ENCODE data around the gene RPGRIP1L.

The RPGRIP1L gene

GRCh38 chr16:53743149-53743566 lies 39.5 kb upstream of the RPGRIP1L start:
- in situ Hi-C loops (cut with MboI; ENCODE audit: low sequenced_read_pairs, unreplicated experiment), result no loop called here
- peak; percentile 66 for TF ChIP-seq CTCF (IDR thresholded peaks at IDR 0.05; ENCODE audit: borderline replicate concordance, control extremely low read depth, extremely low read depth, insufficient read depth, missing control alignments)
- DNase-seq (ENCODE audit: low spot score), result no peak

- TF ChIP-seq CTCF (IDR thresholded peaks at IDR 0.05; ENCODE audit: borderline replicate concordance, control extremely low read depth, extremely low read depth, insufficient read depth, missing control alignments), result no peak
- in situ Hi-C loops (cut with MboI; ENCODE audit: low sequenced_read_pairs, unreplicated experiment), result no loop called here
- no peak for DNase-seq (ENCODE audit: low spot score)
Observed at GRCh38 chr16:53741546-53741945, 37.9 kb upstream of the RPGRIP1L start.

DNA sequence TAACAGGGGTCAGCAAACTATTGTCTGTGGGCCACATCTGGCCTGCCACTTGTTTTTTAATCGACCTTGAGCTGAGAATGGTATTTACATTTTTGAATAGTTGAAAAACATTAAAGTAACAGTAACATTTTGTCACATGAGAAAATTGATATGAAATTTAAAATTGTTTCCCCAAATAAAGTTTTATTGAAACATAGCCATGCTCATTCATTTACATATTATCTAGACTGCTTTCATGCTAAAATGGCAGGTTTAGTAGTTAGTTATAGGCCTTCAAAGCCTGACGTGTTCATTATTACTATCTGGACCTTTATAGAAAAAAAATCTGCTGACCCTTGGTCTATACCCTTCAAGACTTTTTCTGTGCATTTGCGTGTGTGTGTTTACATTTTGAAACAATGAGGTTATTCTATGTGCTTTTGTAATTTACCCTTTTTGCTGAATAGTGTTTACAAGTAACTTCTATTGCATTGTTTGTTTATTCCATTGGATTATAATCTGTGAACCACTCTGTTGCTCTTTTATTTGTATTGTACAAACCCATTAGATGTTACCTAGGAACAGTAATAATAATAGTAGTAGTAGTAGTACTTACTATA lies 37.4 kb upstream of the RPGRIP1L start:
- in situ Hi-C loops (cut with MboI; ENCODE audit: low sequenced_read_pairs, unreplicated experiment), result no loop called here
- TF ChIP-seq CTCF (IDR thresholded peaks at IDR 0.05; ENCODE audit: borderline replicate concordance, control extremely low read depth, extremely low read depth, insufficient read depth, missing control alignments), result no peak
- no peak for DNase-seq (ENCODE audit: low spot score)

GRCh38 chr16:53740476-53740875 lies 36.8 kb upstream of the RPGRIP1L start:
- TF ChIP-seq CTCF (IDR thresholded peaks at IDR 0.05; ENCODE audit: borderline replicate concordance, control extremely low read depth, extremely low read depth, insufficient read depth, missing control alignments), result no peak
- DNase-seq (ENCODE audit: low spot score), result no peak
- in situ Hi-C loops (cut with MboI; ENCODE audit: low sequenced_read_pairs, unreplicated experiment), result no loop called here

DNA sequence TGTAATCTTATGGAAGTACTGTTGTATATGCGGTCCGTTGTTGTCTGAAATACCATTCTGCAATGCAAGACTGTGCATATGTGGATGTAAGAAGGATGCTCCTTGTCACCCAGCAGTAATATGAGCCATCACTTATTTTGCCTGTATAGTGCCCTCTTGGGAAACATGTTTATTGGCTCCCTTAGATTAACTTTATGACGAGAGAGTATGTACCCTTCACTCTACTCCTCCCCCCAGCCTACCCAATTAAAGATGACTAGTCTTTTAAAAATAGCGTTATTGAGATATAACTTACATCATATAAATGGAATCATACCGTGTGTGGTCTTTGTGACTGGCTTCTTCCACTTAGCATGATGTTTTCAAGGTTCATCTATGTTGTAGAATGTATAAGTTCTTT lies 33.9 kb upstream of the RPGRIP1L start:
- no peak for DNase-seq (ENCODE audit: low spot score)
- TF ChIP-seq CTCF (IDR thresholded peaks at IDR 0.05; ENCODE audit: borderline replicate concordance, control extremely low read depth, extremely low read depth, insufficient read depth, missing control alignments), result no peak
- in situ Hi-C loops (cut with MboI; ENCODE audit: low sequenced_read_pairs, unreplicated experiment), result no loop called here

- DNase-seq (ENCODE audit: low spot score), result no peak
- no peak for TF ChIP-seq CTCF (IDR thresholded peaks at IDR 0.05; ENCODE audit: borderline replicate concordance, control extremely low read depth, extremely low read depth, insufficient read depth, missing control alignments)
- in situ Hi-C loops (cut with MboI; ENCODE audit: low sequenced_read_pairs, unreplicated experiment), result no loop called here
Observed at GRCh38 chr16:53736297-53736696, 32.6 kb upstream of the RPGRIP1L start.
